Colonic mucosa (tissue), 4 donors: Measurements from ENCODE around the gene PMP22. TPM values are rescaled to one million over a fixed set of nuclear protein-coding genes. Genes with fewer than 3 reads are reported as not detected.

ENCODE experiments used
- DNase-seq: peaks from one replicate; pipeline ENCODE4 v3.0.0-alpha.2; 2020
- H3K27ac ChIP-seq: fragments of 200-600 bp; one replicate; pipeline ENCODE4 v1.8.0; 2021
- H3K27me3 ChIP-seq: fragments of 200-600 bp; one replicate; pipeline ENCODE4 v1.8.0; 2021
- H3K36me3 ChIP-seq: fragments of 200-600 bp; one replicate; pipeline ENCODE4 v1.8.0; 2021
- H3K4me1 ChIP-seq: fragments of 200-600 bp; one replicate; pipeline ENCODE4 v1.8.0; 2021; ENCODE audit warnings: mild to moderate bottlenecking
- H3K4me3 ChIP-seq: fragments of 200-600 bp; one replicate; pipeline ENCODE4 v1.8.0; 2021
- H3K9ac ChIP-seq, 2 donors: one replicate each; pipeline ENCODE4 v1.7.0; 2013; ENCODE audit warnings: control low read depth in 2 of 2, low read depth in 2 of 2, low read length in 2 of 2
- H3K9me3 ChIP-seq: fragments of 200-600 bp; one replicate; pipeline ENCODE4 v1.8.0; 2021
- intact Hi-C: fragments of 100-400 bp; cut with DNase I; formaldehyde crosslinking; loops from one replicate; pipeline ENCODE4 v1.14.1; 2022
- microRNA-seq: library from miRNA; unstranded; fragments of <30 nt; microRNA quantifications from one replicate; pipeline ENCODE4, GENCODE V29; 2019
- total RNA-seq, 2 donors: library from RNA; stranded (reverse); fragmentation: NEBNext Ultra II Directional in 1 of 2; extraction: Animal tissue kit (Norgen Biotek cat#: 25700) in 1 of 2; gene quantifications; one replicate each; pipeline ENCODE4 v1.2.1, GENCODE V29; 2021
- TF ChIP-seq, protein P1 (sequence below): fragments of 200-600 bp; IDR thresholded peaks from one replicate; pipeline ENCODE4 v1.8.0; 2022; ENCODE audit warnings: antibody characterized with exemption, mild to moderate bottlenecking
- donor health status: healthy.
- donor health status: DM: no; HTN: no; CAD: no.
- donor health status: DM: no; HTN: no; CAD: no.

PMP22 gene
- total RNA-seq, 2 donors from 2014 or later: 12.5 to 40.4 TPM

DNA sequence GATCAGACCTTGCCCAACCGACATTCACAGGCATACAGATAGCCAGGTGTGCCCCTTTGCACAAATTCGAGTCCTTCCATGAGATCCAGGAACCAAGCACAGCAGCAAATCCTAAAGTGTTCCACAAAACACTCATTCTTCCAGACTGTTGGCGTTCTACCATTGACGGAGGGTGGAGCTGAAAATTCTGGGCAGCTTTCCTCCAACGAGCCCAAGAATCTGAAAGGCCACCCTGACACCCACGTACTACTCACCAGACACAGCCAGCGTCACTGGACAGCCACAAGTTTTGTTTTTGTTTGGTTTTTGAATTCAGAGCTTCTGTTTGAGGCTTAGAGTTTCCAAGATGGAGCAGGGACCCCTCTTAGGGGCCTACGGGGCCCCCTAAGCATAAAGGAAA, 83.8 kb downstream of the PMP22 start:
- Histone ChIP-seq H3K4me1 (no peaks in the 10 kb centered on the region), H3K27me3 (no peaks in the 10 kb centered on the region), H3K27ac (no peak overlapping the region), H3K4me3 (no peak overlapping the region), H3K9ac (no peak overlapping the region), H3K9me3 (no peaks in the 10 kb centered on the region), H3K36me3 (no peaks in the 10 kb centered on the region)
- intact Hi-C loops: no loop called here
- no peak for DNase-seq
- TF ChIP-seq, protein P1, sequence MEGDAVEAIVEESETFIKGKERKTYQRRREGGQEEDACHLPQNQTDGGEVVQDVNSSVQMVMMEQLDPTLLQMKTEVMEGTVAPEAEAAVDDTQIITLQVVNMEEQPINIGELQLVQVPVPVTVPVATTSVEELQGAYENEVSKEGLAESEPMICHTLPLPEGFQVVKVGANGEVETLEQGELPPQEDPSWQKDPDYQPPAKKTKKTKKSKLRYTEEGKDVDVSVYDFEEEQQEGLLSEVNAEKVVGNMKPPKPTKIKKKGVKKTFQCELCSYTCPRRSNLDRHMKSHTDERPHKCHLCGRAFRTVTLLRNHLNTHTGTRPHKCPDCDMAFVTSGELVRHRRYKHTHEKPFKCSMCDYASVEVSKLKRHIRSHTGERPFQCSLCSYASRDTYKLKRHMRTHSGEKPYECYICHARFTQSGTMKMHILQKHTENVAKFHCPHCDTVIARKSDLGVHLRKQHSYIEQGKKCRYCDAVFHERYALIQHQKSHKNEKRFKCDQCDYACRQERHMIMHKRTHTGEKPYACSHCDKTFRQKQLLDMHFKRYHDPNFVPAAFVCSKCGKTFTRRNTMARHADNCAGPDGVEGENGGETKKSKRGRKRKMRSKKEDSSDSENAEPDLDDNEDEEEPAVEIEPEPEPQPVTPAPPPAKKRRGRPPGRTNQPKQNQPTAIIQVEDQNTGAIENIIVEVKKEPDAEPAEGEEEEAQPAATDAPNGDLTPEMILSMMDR: no peak

DNA sequence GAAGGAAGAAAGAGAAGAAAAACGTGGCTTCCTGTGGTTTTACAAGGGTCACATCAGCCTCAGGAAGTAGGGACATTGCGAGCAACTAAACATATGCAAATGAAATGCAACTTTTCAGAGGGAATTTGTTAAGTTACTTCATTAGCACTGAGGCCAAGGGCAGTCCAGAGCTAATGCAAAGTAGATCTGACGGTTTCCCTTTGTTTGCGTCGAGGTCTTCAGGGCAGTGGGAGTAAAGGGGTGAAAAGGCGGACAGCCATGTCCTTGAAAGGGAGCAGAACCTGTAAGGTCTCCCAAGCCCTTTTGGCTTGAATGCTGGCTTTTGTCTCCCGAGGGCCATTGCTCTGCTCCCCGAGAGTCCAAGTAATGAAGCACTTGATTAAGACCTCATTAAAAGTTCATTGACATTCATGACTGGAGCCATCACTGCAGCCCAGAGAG, 85.0 kb downstream of the PMP22 start:
- Histone ChIP-seq H3K4me1 (no peaks in the 10 kb centered on the region), H3K9me3 (no peaks in the 10 kb centered on the region), H3K27ac (no peak overlapping the region), H3K9ac (no peak overlapping the region), H3K27me3 (no peaks in the 10 kb centered on the region), H3K36me3 (no peaks in the 10 kb centered on the region), H3K4me3 (no peak overlapping the region)
- intact Hi-C loops: no loop called here
- TF ChIP-seq, protein P1: no peak
- no peak for DNase-seq

Small RNAs within 50 kb of the gene (microRNA-seq; reads per million reads assigned to microRNA genes)
- 1.7 reads per million for gene MIR4731

Other genes with a start within 250 kb of the PMP22 start
- gene TEKT3, start 76.3 kb upstream of the PMP22 start, total RNA-seq: under 1 TPM in 1 of 2 donors, not detected in 1; 0.45 TPM
- 1 to 10 TPM; 3.8 to 5.3 TPM for gene CDRT4, start 202.3 kb upstream of the PMP22 start, total RNA-seq